Measurements from ENCODE around the gene UNCX.
"Not testable (repeated sequence)": the region's sequence is repeated elsewhere in the genome, so short reads cannot be mapped to it uniquely, and the experiment has no call there.

UNCX gene

GRCh38 chr7:1268866-1269265 lies 36.2 kb downstream of the UNCX start:
- Histone ChIP-seq H3K27me3 (ENCODE audit: insufficient read depth, low read depth, severe bottlenecking) (no peaks in the 10 kb centered on the region), H3K4me3 (ENCODE audit: low read depth, low read length) (no peak overlapping the region), H3K27ac (no peak overlapping the region), H3K9me3 (ENCODE audit: severe bottlenecking) (no peaks in the 10 kb centered on the region), H3K36me3 (no peaks in the 10 kb centered on the region)
- TF ChIP-seq, protein P1, sequence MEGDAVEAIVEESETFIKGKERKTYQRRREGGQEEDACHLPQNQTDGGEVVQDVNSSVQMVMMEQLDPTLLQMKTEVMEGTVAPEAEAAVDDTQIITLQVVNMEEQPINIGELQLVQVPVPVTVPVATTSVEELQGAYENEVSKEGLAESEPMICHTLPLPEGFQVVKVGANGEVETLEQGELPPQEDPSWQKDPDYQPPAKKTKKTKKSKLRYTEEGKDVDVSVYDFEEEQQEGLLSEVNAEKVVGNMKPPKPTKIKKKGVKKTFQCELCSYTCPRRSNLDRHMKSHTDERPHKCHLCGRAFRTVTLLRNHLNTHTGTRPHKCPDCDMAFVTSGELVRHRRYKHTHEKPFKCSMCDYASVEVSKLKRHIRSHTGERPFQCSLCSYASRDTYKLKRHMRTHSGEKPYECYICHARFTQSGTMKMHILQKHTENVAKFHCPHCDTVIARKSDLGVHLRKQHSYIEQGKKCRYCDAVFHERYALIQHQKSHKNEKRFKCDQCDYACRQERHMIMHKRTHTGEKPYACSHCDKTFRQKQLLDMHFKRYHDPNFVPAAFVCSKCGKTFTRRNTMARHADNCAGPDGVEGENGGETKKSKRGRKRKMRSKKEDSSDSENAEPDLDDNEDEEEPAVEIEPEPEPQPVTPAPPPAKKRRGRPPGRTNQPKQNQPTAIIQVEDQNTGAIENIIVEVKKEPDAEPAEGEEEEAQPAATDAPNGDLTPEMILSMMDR (IDR thresholded peaks at IDR 0.05; ENCODE audit: low read depth, low read length), result no peak
- no peak for DNase-seq

DNA sequence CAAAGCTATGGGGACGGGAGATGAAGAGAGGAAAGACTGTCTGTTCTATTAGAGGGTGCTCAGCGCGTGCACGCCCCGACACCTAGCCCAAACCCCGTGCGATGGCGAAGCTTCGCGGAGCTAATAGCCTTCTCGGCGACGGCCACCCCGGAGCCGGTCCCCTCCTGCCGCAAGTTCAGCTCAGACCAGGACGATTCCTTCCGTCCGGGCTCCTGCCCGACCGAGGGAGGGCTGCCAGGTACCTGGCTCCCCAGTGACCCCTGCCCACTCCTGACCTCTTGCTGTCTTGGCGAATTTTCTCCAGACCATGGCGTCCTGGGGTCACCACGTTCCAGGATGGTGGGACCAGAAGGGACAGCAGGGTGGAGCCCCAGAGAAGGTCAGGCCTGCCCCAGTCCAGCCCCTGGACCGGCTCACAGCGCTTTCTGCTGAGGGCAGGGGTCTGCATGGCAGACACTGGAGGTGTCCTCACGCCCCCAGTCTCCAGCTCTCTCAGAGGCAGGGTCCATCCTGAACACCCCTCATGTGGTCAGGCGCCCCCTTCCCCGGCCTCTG lies 36.7 kb downstream of the UNCX start:
- Histone ChIP-seq H3K9me3 (ENCODE audit: severe bottlenecking) (no peaks in the 10 kb centered on the region), H3K36me3 (no peaks in the 10 kb centered on the region), H3K27me3 (ENCODE audit: insufficient read depth, low read depth, severe bottlenecking) (no peaks in the 10 kb centered on the region), H3K4me3 (ENCODE audit: low read depth, low read length) (no peak overlapping the region), H3K27ac (no peak overlapping the region)
- DNase-seq, result no peak
- TF ChIP-seq, protein P1 (IDR thresholded peaks at IDR 0.05; ENCODE audit: low read depth, low read length), result no peak

DNA sequence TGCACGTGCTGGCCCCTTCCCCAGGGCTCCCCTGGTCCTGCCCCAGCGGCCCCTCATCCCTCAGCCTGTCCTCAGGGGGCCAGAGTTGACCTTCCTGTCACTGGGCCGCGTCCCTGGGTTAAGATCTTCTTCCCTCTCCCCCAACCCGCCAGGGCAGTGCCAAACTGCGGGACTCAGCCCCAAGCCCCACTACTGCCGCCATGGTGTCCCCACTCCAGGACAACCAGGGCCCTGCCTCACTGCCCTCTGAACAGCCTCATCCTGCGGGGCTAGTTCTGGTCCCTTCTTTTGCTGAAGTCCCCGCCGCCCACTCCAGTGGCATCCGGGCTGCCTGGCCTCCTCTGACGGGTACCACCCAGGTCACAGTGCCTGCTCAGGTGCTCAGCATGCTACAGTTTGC lies 37.5 kb downstream of the UNCX start:
- TF ChIP-seq, protein P1 (IDR thresholded peaks at IDR 0.05; ENCODE audit: low read depth, low read length), result no peak
- Histone ChIP-seq H3K36me3 (no peaks in the 10 kb centered on the region), H3K4me3 (ENCODE audit: low read depth, low read length) (no peak overlapping the region), H3K27me3 (ENCODE audit: insufficient read depth, low read depth, severe bottlenecking) (no peaks in the 10 kb centered on the region), H3K27ac (no peak overlapping the region), H3K9me3 (ENCODE audit: severe bottlenecking) (no peaks in the 10 kb centered on the region)
- no peak for DNase-seq

DNA sequence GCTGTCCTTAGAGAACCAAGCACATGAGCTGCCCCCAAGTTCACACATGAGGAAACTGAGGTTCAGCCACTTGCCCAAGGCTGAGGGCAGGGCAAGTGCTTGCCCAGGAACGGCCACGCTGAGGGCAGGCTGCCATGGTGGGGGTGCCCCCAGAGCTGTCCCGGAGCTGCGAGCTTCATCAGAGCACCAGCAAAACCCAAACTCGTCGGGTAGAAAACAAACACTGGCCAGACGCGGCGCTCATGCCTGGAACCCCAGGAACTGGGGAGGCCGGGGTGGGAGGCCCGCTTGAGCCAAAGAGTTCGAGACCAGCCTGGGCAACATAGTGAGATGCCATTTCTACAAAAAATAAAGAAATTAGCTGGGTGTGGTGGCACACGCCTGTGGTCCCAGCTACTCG lies 38.4 kb downstream of the UNCX start:
- Histone ChIP-seq H3K4me3 (ENCODE audit: low read depth, low read length) (no peak overlapping the region), H3K9me3 (ENCODE audit: severe bottlenecking) (no peaks in the 10 kb centered on the region), H3K27ac (no peak overlapping the region), H3K36me3 (no peaks in the 10 kb centered on the region), H3K27me3 (ENCODE audit: insufficient read depth, low read depth, severe bottlenecking) (no peaks in the 10 kb centered on the region)
- no peak for DNase-seq
- TF ChIP-seq, protein P1 (IDR thresholded peaks at IDR 0.05; ENCODE audit: low read depth, low read length), result no peak

DNA sequence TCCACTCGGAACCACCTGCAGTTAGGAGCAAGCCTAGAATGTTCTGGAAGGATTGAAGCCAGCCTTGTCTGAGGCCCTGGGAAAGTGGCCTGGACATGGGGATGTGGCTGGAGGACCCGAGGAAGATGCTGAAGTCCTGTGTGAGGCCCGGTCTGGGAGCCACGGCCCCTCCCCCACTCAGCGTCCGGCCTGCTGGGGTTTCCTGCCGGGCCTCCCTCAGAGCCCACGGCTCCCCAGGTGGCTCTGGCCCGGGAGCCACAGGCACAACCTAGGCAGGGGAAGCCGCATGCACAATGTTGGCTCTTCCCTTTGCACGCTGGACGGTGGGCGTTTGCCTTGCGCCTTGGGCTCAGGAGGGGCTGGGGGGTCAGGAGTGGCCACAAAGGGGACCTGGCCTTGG lies 39.0 kb downstream of the UNCX start:
- H3K4me3 ChIP-seq (ENCODE audit: low read depth, low read length), result no peak overlapping the region
- no peak for DNase-seq
- no peaks in the 10 kb centered on the region for H3K9me3 ChIP-seq (ENCODE audit: severe bottlenecking)
- no peak overlapping the region for H3K27ac ChIP-seq
- H3K36me3 ChIP-seq, result no peaks in the 10 kb centered on the region
- H3K27me3 ChIP-seq (ENCODE audit: insufficient read depth, low read depth, severe bottlenecking), result no peaks in the 10 kb centered on the region
- TF ChIP-seq, protein P1 (IDR thresholded peaks at IDR 0.05; ENCODE audit: low read depth, low read length), result no peak

GRCh38 chr7:1272136-1272535 lies 39.5 kb downstream of the UNCX start:
- not testable (repeated sequence) for H3K27me3 ChIP-seq (ENCODE audit: insufficient read depth, low read depth, severe bottlenecking); H3K36me3 ChIP-seq; DNase-seq; H3K4me3 ChIP-seq (ENCODE audit: low read depth, low read length); H3K27ac ChIP-seq; H3K9me3 ChIP-seq (ENCODE audit: severe bottlenecking)

All from WERI-Rb-1 (cell line).